Liver (tissue), 9 donors: ENCODE data around the gene CDSN. TPM values are rescaled to one million over a fixed set of nuclear protein-coding genes. Genes with fewer than 3 reads are reported as not detected.

ENCODE experiments used
- DNase-seq: peaks from one replicate; pipeline ENCODE4 v3.0.0-alpha.2; 2017; ENCODE audit warnings: low spot score
- H3K27ac ChIP-seq, 2 donors: one replicate each; pipeline ENCODE4 v1.7.0; 2013; ENCODE audit warnings: inconsistent platforms in 2 of 2, low read length in 2 of 2, control low read depth in 1 of 2, low read depth in 1 of 2, mild to moderate bottlenecking in 1 of 2
- H3K27me3 ChIP-seq, 4 donors: one replicate each; pipeline versions ENCODE4 v1.6.1 to v1.7.0; 2013; ENCODE audit warnings: low read length in 3 of 4, inconsistent platforms in 1 of 4, mild to moderate bottlenecking in 1 of 4, moderate library complexity in 1 of 4; ENCODE audit not compliant: control insufficient read depth in 4 of 4, insufficient read depth in 4 of 4
- H3K36me3 ChIP-seq, 4 donors: one replicate each; pipeline versions ENCODE4 v1.6.1 to v1.7.0; 2013; ENCODE audit warnings: low read length in 3 of 4, mild to moderate bottlenecking in 3 of 4, low read depth in 1 of 4, moderate library complexity in 1 of 4; ENCODE audit not compliant: control insufficient read depth in 4 of 4, insufficient read depth in 3 of 4
- H3K4me1 ChIP-seq, 4 donors: one replicate each; pipeline versions ENCODE4 v1.6.1 to v1.7.0; 2013; ENCODE audit warnings: low read length in 3 of 4, mild to moderate bottlenecking in 3 of 4, moderate library complexity in 1 of 4; ENCODE audit not compliant: control insufficient read depth in 4 of 4, insufficient read depth in 4 of 4
- H3K4me3 ChIP-seq, 3 donors: one replicate each; pipeline versions ENCODE4 v1.6.1 to v1.7.0; 2013; ENCODE audit warnings: low read length in 3 of 3, control low read depth in 1 of 3, low read depth in 1 of 3, mild to moderate bottlenecking in 1 of 3
- H3K9ac ChIP-seq, 2 donors: one replicate each; pipeline ENCODE4 v1.7.0; 2013; ENCODE audit warnings: low read length in 2 of 2, mild to moderate bottlenecking in 2 of 2, moderate library complexity in 2 of 2, control low read depth in 1 of 2, low read depth in 1 of 2
- H3K9me3 ChIP-seq, 4 donors: one replicate each; pipeline versions ENCODE4 v1.6.1 to v1.7.0; 2013; ENCODE audit warnings: low read length in 3 of 4; ENCODE audit not compliant: control insufficient read depth in 4 of 4
- EGR1 ChIP-seq, 2 donors: IDR thresholded peaks; 2 replicates each; pipeline ENCODE4 v1.6.1; 2016 to 2018; ENCODE audit warnings: antibody characterized with exemption in 2 of 2, low read depth in 2 of 2
- FOXA1 ChIP-seq: IDR thresholded peaks from 2 replicates; pipeline ENCODE4 v1.6.1; 2016; ENCODE audit warnings: antibody characterized with exemption
- FOXA2 ChIP-seq: IDR thresholded peaks from 2 replicates; pipeline ENCODE4 v1.6.1; 2016; ENCODE audit warnings: antibody characterized with exemption
- GABPA ChIP-seq, 2 donors: IDR thresholded peaks in 1 of 2; conservative IDR thresholded peaks in 1 of 2; 2 replicates each; pipeline ENCODE4 v1.6.1; 2016; ENCODE audit warnings: antibody characterized with exemption in 2 of 2, mild to moderate bottlenecking in 1 of 2, moderate library complexity in 1 of 2
- HNF4A ChIP-seq, 2 donors: conservative IDR thresholded peaks; 2 replicates each; pipeline ENCODE4 v1.6.1; 2016; ENCODE audit warnings: antibody characterized with exemption in 2 of 2, mild to moderate bottlenecking in 2 of 2
- HNF4G ChIP-seq: IDR thresholded peaks from 2 replicates; pipeline ENCODE4 v1.6.1; 2016; ENCODE audit warnings: antibody characterized with exemption
- JUND ChIP-seq, 2 donors: IDR thresholded peaks; 2 replicates each; pipeline ENCODE4 v1.6.1; 2016; ENCODE audit warnings: antibody characterized with exemption in 2 of 2
- MAX ChIP-seq: IDR thresholded peaks from 2 replicates; pipeline ENCODE4 v1.6.1; 2016; ENCODE audit warnings: antibody characterized with exemption
- NR2F2 ChIP-seq: IDR thresholded peaks from 2 replicates; pipeline ENCODE4 v1.6.1; 2016; ENCODE audit warnings: antibody characterized with exemption
- RAD21 ChIP-seq, 2 donors: IDR thresholded peaks; 2 replicates each; pipeline ENCODE4 v1.6.1; 2016; ENCODE audit warnings: antibody characterized with exemption in 2 of 2, mild to moderate bottlenecking in 2 of 2
- REST ChIP-seq: IDR thresholded peaks from 2 replicates; pipeline ENCODE4 v1.6.1; 2016; ENCODE audit warnings: antibody characterized with exemption, mild to moderate bottlenecking
- RXRA ChIP-seq, 2 donors: IDR thresholded peaks; 2 replicates each; pipeline ENCODE4 v1.6.1; 2017 to 2018; ENCODE audit warnings: antibody characterized with exemption in 2 of 2, mild to moderate bottlenecking in 1 of 2
- SP1 ChIP-seq: IDR thresholded peaks from 2 replicates; pipeline ENCODE4 v1.6.1; 2018; ENCODE audit warnings: antibody characterized with exemption, mild to moderate bottlenecking
- TAF1 ChIP-seq: conservative IDR thresholded peaks from 2 replicates; pipeline ENCODE4 v1.6.1; 2016; ENCODE audit warnings: antibody characterized with exemption, mild to moderate bottlenecking
- YY1 ChIP-seq: IDR thresholded peaks from 2 replicates; pipeline ENCODE4 v1.6.1; 2016; ENCODE audit warnings: antibody characterized with exemption, mild to moderate bottlenecking
- WGBS: extraction: QIAGEN DNeasy Blood & Tissue Kit; methylation state at CpG from one replicate; pipeline ENCODE4 v1.1.7; 2013; 5-methylcytosine and 5-hydroxymethylcytosine counted together
- polyA plus RNA-seq, 2 donors: library from polyadenylated mRNA; stranded (reverse) in 1 of 2; unstranded in 1 of 2; fragments of 200-250 nt in 1 of 2; fragments of >200 nt in 1 of 2; fragmentation: Nextera tagmentation in 1 of 2; extraction: Ambion mirVana in 1 of 2; gene quantifications; one replicate each; pipeline versions ENCODE4 v1.2.1 to v1.2.3, GENCODE V29; 2013 to 2015
- total RNA-seq, 2 donors: library from RNA; depleted of rRNA; stranded (reverse); fragments of >200 nt; gene quantifications; one replicate each; pipeline ENCODE4 v1.2.3, GENCODE V29; 2014
- TF ChIP-seq, protein P1 (sequence below): IDR thresholded peaks from 2 replicates; pipeline ENCODE4 v1.6.1; 2016; ENCODE audit warnings: antibody characterized with exemption
- TF ChIP-seq, protein P2 (sequence below): fragments of 150-350 bp; IDR thresholded peaks from 2 replicates; pipeline ENCODE4 v1.5.1; 2017; ENCODE audit warnings: improper control_type of control experiment, low read depth, low read length; ENCODE audit not compliant: missing input control
- donor health status: healthy.
- donor health status: healthy.
- donor health status: healthy.
- donor health status: healthy.
- donor health status: healthy.

The CDSN gene
- total and polyA plus RNA-seq, 4 donors, result not detected

GRCh38 chr6:31121131-31121790, 1.0 kb upstream of the CDSN start (continued):
- TF ChIP-seq REST, result no peak
- TF ChIP-seq, protein P1, sequence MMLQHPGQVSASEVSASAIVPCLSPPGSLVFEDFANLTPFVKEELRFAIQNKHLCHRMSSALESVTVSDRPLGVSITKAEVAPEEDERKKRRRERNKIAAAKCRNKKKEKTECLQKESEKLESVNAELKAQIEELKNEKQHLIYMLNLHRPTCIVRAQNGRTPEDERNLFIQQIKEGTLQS, result no peak
- no peak for TF ChIP-seq HNF4G
- no peak for TF ChIP-seq EGR1 (IDR thresholded peaks at IDR 0.05; ENCODE audit: low read depth in 2 of 2)
- TF ChIP-seq FOXA1, result no peak
- TF ChIP-seq NR2F2, result no peak
- TF ChIP-seq YY1, result no peak
- no peak for TF ChIP-seq GABPA (IDR thresholded peaks at IDR 0.05 in 1 of 2, conservative IDR thresholded peaks at IDR 0.05 in 1 of 2)

- Histone ChIP-seq H3K4me1 (no peaks in the 10 kb centered on the region), H3K9me3 (no peaks in the 10 kb centered on the region), H3K27me3 (no peaks in the 10 kb centered on the region), H3K9ac (no peak overlapping the region), H3K27ac (no peak overlapping the region), H3K36me3 (no peaks in the 10 kb centered on the region), H3K4me3 (no peak overlapping the region)
- WGBS, result 70% methylated on average over 7 of the region's 7 CpGs
- DNase-seq, result no peak
- no peak for TF ChIP-seq FOXA2
Observed at GRCh38 chr6:31118178-31118577, 2.1 kb downstream of the CDSN start.

DNA sequence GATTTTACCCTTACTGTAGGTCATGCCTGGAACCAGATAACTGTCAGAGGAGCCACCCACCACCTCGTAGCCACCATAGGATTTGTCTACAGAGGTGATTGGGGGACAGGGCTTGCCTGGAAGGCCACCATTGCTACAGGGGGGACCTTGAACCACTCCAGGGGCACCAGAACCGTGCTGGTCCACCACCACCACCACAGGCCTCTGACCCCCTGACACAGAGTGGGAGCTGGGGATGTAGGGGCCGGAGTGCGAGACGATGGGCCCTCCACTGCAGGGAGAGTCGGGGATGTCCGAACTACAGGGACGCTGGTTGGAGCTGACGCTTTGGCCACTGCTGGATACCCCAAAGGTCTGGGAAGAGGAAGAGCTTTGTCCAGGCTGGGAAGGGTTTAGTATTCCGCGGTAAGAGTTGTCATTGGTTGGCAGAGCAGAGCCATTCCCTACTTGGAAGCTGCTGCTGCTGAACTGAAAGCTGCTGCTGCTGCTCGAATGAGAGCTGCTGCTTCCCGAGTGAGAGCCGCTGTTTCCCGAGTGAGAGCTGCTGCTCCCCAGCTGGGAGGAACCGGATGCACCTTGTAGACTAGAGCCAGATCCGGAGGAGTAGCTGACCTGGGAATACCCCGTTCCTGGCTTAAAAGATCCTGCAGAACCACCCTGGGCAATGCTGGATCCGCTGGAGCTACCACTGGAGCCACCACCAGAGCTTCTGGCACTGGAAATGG, 3.4 kb downstream of the CDSN start:
- no peaks in the 10 kb centered on the region for H3K27me3 ChIP-seq
- DNase-seq, result no peak
- H3K9ac ChIP-seq, result no peak overlapping the region
- 74% methylated on average over 19 of the region's 19 CpGs for WGBS
- no peaks in the 10 kb centered on the region for H3K4me1 ChIP-seq
- no peaks in the 10 kb centered on the region for H3K36me3 ChIP-seq
- no peak overlapping the region for H3K27ac ChIP-seq
- H3K4me3 ChIP-seq, result no peak overlapping the region
- H3K9me3 ChIP-seq, result no peaks in the 10 kb centered on the region
- TF ChIP-seq, protein P1, result no peak
- TF ChIP-seq, protein P2, sequence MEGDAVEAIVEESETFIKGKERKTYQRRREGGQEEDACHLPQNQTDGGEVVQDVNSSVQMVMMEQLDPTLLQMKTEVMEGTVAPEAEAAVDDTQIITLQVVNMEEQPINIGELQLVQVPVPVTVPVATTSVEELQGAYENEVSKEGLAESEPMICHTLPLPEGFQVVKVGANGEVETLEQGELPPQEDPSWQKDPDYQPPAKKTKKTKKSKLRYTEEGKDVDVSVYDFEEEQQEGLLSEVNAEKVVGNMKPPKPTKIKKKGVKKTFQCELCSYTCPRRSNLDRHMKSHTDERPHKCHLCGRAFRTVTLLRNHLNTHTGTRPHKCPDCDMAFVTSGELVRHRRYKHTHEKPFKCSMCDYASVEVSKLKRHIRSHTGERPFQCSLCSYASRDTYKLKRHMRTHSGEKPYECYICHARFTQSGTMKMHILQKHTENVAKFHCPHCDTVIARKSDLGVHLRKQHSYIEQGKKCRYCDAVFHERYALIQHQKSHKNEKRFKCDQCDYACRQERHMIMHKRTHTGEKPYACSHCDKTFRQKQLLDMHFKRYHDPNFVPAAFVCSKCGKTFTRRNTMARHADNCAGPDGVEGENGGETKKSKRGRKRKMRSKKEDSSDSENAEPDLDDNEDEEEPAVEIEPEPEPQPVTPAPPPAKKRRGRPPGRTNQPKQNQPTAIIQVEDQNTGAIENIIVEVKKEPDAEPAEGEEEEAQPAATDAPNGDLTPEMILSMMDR, result no peak
- TF ChIP-seq YY1 (no peak), SP1 (no peak), JUND (IDR thresholded peaks at IDR 0.05) (no peak), HNF4A (conservative IDR thresholded peaks at IDR 0.05) (no peak), GABPA (IDR thresholded peaks at IDR 0.05 in 1 of 2, conservative IDR thresholded peaks at IDR 0.05 in 1 of 2) (no peak), MAX (no peak), TAF1 (no peak), REST (no peak), RAD21 (IDR thresholded peaks at IDR 0.05) (no peak), RXRA (IDR thresholded peaks at IDR 0.05) (no peak)
